Measurements from ENCODE around the gene HOXC10. TPM values are rescaled to one million over a fixed set of nuclear protein-coding genes. Genes with fewer than 3 reads are reported as not detected.

Gene HOXC10
- total and polyA plus RNA-seq, 2 of the 8 experiments (the other 6 are each of a cell fraction or from before 2014, with no cell fraction given): not detected

DNA sequence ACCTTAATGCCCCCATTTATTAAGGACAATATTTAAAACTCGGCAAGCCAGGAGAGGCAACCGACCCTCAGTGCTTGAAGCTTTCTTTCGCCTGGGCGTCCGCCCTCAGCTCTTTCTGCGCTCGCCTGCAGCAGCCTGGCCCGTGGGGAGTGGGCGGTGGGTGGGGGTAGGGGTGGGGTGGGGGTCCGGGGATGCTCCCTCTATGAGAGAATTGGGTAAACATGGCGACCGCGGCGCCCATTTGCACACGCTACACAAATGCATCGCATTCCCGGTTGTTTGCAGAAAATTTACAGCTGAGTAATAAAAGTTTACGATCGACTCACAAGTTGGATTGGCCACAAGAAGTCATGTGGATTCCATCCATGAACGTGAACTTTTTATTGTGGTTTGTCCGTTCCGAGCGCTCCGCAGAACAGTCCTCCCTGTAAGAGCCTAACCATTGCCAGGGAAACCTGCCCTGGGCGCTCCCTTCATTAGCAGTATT lies 31.6 kb downstream of the HOXC10 start:
- H2BK5ac ChIP-seq (ENCODE audit: low read depth, low read length): no peak overlapping the region
- 8% methylated on average over 24 of the region's 25 CpGs; no CpG with 5 or more reads in 1 of the 2 experiments for WGBS, 2 experiments (ENCODE audit: extremely low coverage in 1 of 2, insufficient coverage in 1 of 2, insufficient read length in 1 of 2, insufficient replicate concordance in 2 of 2, low coverage in 1 of 2, low lambda C conversion rate in 2 of 2, missing lambda C conversion rate in 1 of 2)
- H4K91ac ChIP-seq (replicated peaks; ENCODE audit: insufficient read length, low read length): no peak overlapping the region
- H3K18ac ChIP-seq (ENCODE audit: extremely low read depth, low read length): no peak overlapping the region; the same call in 1 of the 2 replicates
- peaks cover 92 to 100% (median 99%) of the 10 kb centered on the region in 4 experiments for H3K27me3 ChIP-seq (replicated peaks in 1 of 4; ENCODE audit: control insufficient read depth in 3 of 4, extremely low read depth in 1 of 4, insufficient read depth in 3 of 4, low read length in 3 of 4)
- FAIRE-seq (no peak), DNase-seq (ENCODE audit: low read depth in 1 of 2, low spot score in 2 of 2) (no peak)
- TF ChIP-seq, protein P1, sequence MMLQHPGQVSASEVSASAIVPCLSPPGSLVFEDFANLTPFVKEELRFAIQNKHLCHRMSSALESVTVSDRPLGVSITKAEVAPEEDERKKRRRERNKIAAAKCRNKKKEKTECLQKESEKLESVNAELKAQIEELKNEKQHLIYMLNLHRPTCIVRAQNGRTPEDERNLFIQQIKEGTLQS (IDR thresholded peaks at IDR 0.05; ENCODE audit: insufficient read depth, low read depth, low read length): no peak
- no peak for TF ChIP-seq FOSL1 (IDR thresholded peaks at IDR 0.05; ENCODE audit: insufficient read depth, low read depth, low read length)
- no peak overlapping the region for H3K9ac ChIP-seq (replicated peaks in 1 of 4; ENCODE audit: extremely low read depth in 1 of 4, low read depth in 3 of 4, low read length in 3 of 4)
- no peak overlapping the region for H2AFZ ChIP-seq (ENCODE audit: low read length)
- H3K4me2 ChIP-seq (ENCODE audit: insufficient read depth in 1 of 2, low read depth in 2 of 2, low read length in 2 of 2): peak overlapping the region in 1 of 2 experiments; percentile 28; a peak in 2 of 4 replicates
- no peak overlapping the region for H2BK120ac ChIP-seq (replicated peaks; ENCODE audit: low read depth, low read length)
- H4K5ac ChIP-seq (ENCODE audit: insufficient read length, low read depth, low read length): no peak overlapping the region
- no peaks in the 10 kb centered on the region for H3K79me1 ChIP-seq (ENCODE audit: low read depth, low read length)
- no peaks in the 10 kb centered on the region for H3K9me3 ChIP-seq (ENCODE audit: insufficient read depth in 2 of 2, low read depth in 1 of 2, low read length in 1 of 2)
- H3K56ac ChIP-seq (replicated peaks; ENCODE audit: insufficient read length, low read depth, low read length): no peak overlapping the region
- H4K20me1 ChIP-seq (replicated peaks in 1 of 2; ENCODE audit: control insufficient read depth in 1 of 2, insufficient read depth in 2 of 2, low read length in 2 of 2): peaks cover 4 to 40% of the 10 kb centered on the region in 2 experiments
- ChIA-PET CTCF (ENCODE audit: partially characterized antibody) (interaction anchor here (0.7 to 3.8 kb wide), 11 partner anchors 8 to 192 kb away, joined by 3 to 50 read pairs (median 6); partner anchors contain the start of genes HOXC5, HOXC8 and HOXC9), POLR2A (ENCODE audit: partially characterized antibody) (interaction anchor here (0.7 kb wide), 1 partner anchor 217 kb away, joined by 3 read pairs; no protein-coding TSS in a partner anchor)
- no peak overlapping the region for H3K14ac ChIP-seq (ENCODE audit: insufficient read length)
- no peak overlapping the region for H3K4me3 ChIP-seq (ENCODE audit: extremely low read depth in 1 of 4, insufficient read depth in 2 of 4, low read depth in 3 of 4, low read length in 4 of 4)
- H3K23ac ChIP-seq (ENCODE audit: insufficient read length): no peak overlapping the region
- peaks cover 3% of the 10 kb centered on the region; the same call in 1 of the 2 replicates for H3K23me2 ChIP-seq (ENCODE audit: low read depth, low read length)
- H3K4me1 ChIP-seq (replicated peaks in 1 of 4; ENCODE audit: control insufficient read depth in 3 of 4, insufficient read depth in 4 of 4, low read length in 3 of 4): peaks cover 0 to 12% (median 4%) of the 10 kb centered on the region in 4 experiments; a peak in 6 of 7 replicates
- H3K4ac ChIP-seq (replicated peaks; ENCODE audit: insufficient read length, low read depth, low read length): no peak overlapping the region
- H2BK12ac ChIP-seq (ENCODE audit: low read depth, low read length): no peak overlapping the region
- H2AK5ac ChIP-seq (ENCODE audit: low read depth, low read length): no peak overlapping the region
- no peak overlapping the region for H4K8ac ChIP-seq (ENCODE audit: extremely low read depth, insufficient read depth, low read length)
- H2BK15ac ChIP-seq (ENCODE audit: low read length): no peak overlapping the region; the same call in 1 of the 2 replicates
- no peaks in the 10 kb centered on the region for H3K79me2 ChIP-seq (ENCODE audit: control insufficient read depth in 1 of 2, insufficient read depth in 2 of 2, low read length in 2 of 2)
- no peak overlapping the region for H3K27ac ChIP-seq (ENCODE audit: low read depth, low read length)
- H2BK20ac ChIP-seq (ENCODE audit: low read length): no peak overlapping the region
- no peaks in the 10 kb centered on the region; a peak in 1 of 8 replicates for H3K36me3 ChIP-seq (ENCODE audit: control insufficient read depth in 2 of 4, insufficient read depth in 4 of 4, low read length in 3 of 4)
